Ishikawa (cell line): ENCODE measurements around the gene MED13L.

Experiments
- CEBPB ChIP-seq: IDR thresholded peaks from 2 replicates; pipeline ENCODE4 v1.6.1; 2012
- CREB1 ChIP-seq: IDR thresholded peaks from 2 replicates; pipeline ENCODE4 v1.6.1; 2012; ENCODE audit warnings: low read depth
- EGR1 ChIP-seq: IDR thresholded peaks from 2 replicates; pipeline ENCODE4 v1.6.1; 2012
- EP300 ChIP-seq: IDR thresholded peaks from 2 replicates; pipeline ENCODE4 v1.6.1; 2012; ENCODE audit warnings: borderline replicate concordance
- FOXM1 ChIP-seq: IDR thresholded peaks from 2 replicates; pipeline ENCODE4 v1.6.1; 2012; ENCODE audit warnings: low read depth, borderline replicate concordance
- NFIC ChIP-seq: IDR thresholded peaks from 2 replicates; pipeline ENCODE4 v1.6.1; 2012
- RAD21 ChIP-seq: IDR thresholded peaks from 2 replicates; pipeline ENCODE4 v1.6.1; 2012; ENCODE audit warnings: low read depth
- TAF1 ChIP-seq: IDR thresholded peaks from 2 replicates; pipeline ENCODE4 v1.6.1; 2012; ENCODE audit warnings: low read depth, mild to moderate bottlenecking
- TCF12 ChIP-seq: IDR thresholded peaks from 2 replicates; pipeline ENCODE4 v1.6.1; 2012; ENCODE audit warnings: low read depth
- TEAD4 ChIP-seq: IDR thresholded peaks from 2 replicates; pipeline ENCODE4 v1.6.1; 2012
- YY1 ChIP-seq: IDR thresholded peaks from 2 replicates; pipeline ENCODE4 v1.6.1; 2012; ENCODE audit warnings: low read depth
- ZBTB7A ChIP-seq: IDR thresholded peaks from 2 replicates; pipeline ENCODE4 v1.6.1; 2012; ENCODE audit warnings: low read depth
- TF ChIP-seq, protein P1 (sequence below): IDR thresholded peaks from 2 replicates; pipeline ENCODE4 v1.6.1; 2012
- TF ChIP-seq, protein P2 (sequence below): IDR thresholded peaks from 2 replicates; pipeline ENCODE4 v1.6.1; 2012
- TF ChIP-seq, protein P3 (sequence below): IDR thresholded peaks from 2 replicates; pipeline ENCODE4 v1.6.1; 2012; ENCODE audit warnings: low read depth, mild to moderate bottlenecking

Gene MED13L

DNA sequence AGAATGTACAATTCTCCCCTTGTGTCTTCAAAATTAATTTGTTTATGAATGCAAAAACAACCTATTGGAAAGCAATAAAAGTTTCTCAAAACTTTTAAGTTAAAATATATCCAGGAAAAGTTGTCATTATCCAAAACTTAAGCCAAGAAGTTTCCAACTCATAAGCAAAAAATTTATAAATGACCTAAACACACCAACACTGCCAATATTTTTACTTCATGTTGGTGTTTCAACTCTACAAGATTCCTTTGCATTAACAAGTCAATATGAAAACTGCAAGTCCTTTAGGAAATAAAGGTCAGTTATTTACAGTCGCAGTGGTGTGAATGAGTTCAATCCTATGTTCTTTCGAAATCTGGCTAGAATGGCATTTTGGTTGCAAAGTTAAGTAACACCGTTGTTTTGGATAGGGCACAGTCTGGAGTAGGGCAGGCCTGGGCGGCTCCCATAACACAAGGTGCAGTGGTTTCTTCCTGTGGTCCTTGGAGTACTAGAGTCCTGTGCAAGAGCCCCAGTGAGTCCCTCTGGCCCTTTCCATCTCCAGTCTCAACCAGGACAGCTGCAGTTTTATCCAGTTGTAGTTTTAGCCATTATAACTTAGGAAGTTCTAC lies 151.4 kb downstream of the MED13L start:
- TF ChIP-seq TCF12 (no peak), YY1 (no peak), RAD21 (no peak), ZBTB7A (no peak), TAF1 (no peak), CEBPB (no peak), NFIC (no peak), FOXM1 (no peak), EGR1 (no peak), CREB1 (no peak), TEAD4 (no peak), EP300 (no peak)
- TF ChIP-seq, protein P1, sequence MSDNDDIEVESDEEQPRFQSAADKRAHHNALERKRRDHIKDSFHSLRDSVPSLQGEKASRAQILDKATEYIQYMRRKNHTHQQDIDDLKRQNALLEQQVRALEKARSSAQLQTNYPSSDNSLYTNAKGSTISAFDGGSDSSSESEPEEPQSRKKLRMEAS = no peak
- TF ChIP-seq, protein P2, sequence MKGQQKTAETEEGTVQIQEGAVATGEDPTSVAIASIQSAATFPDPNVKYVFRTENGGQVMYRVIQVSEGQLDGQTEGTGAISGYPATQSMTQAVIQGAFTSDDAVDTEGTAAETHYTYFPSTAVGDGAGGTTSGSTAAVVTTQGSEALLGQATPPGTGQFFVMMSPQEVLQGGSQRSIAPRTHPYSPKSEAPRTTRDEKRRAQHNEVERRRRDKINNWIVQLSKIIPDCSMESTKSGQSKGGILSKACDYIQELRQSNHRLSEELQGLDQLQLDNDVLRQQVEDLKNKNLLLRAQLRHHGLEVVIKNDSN = no peak
- TF ChIP-seq, protein P3, sequence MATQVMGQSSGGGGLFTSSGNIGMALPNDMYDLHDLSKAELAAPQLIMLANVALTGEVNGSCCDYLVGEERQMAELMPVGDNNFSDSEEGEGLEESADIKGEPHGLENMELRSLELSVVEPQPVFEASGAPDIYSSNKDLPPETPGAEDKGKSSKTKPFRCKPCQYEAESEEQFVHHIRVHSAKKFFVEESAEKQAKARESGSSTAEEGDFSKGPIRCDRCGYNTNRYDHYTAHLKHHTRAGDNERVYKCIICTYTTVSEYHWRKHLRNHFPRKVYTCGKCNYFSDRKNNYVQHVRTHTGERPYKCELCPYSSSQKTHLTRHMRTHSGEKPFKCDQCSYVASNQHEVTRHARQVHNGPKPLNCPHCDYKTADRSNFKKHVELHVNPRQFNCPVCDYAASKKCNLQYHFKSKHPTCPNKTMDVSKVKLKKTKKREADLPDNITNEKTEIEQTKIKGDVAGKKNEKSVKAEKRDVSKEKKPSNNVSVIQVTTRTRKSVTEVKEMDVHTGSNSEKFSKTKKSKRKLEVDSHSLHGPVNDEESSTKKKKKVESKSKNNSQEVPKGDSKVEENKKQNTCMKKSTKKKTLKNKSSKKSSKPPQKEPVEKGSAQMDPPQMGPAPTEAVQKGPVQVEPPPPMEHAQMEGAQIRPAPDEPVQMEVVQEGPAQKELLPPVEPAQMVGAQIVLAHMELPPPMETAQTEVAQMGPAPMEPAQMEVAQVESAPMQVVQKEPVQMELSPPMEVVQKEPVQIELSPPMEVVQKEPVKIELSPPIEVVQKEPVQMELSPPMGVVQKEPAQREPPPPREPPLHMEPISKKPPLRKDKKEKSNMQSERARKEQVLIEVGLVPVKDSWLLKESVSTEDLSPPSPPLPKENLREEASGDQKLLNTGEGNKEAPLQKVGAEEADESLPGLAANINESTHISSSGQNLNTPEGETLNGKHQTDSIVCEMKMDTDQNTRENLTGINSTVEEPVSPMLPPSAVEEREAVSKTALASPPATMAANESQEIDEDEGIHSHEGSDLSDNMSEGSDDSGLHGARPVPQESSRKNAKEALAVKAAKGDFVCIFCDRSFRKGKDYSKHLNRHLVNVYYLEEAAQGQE = no peak

DNA sequence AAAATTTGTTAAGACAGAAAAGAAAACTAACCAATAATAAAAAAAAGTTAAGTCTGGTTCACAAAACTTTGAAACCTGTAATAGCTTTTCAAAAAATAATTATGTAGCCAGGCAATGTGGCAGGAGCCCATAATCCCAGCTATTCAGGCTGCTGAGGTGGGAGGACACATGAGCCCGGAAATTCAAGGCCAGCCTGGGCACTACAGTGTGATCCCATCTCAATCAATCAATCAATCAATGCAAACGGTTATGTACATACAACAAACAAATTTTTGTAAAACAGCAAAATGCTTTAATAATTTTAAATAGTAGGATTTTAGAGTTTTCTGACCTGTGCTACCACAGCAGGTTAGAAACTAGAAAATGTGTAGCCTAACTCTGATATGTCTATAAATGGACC lies 152.4 kb downstream of the MED13L start:
- TF ChIP-seq EGR1 = no peak
- no peak for TF ChIP-seq RAD21
- TF ChIP-seq, protein P3 = no peak
- TF ChIP-seq, protein P2 = no peak
- TF ChIP-seq ZBTB7A = no peak
- TF ChIP-seq YY1 = no peak
- no peak for TF ChIP-seq NFIC
- no peak for TF ChIP-seq FOXM1
- no peak for TF ChIP-seq CREB1
- TF ChIP-seq TCF12 = no peak
- no peak for TF ChIP-seq TEAD4

DNA sequence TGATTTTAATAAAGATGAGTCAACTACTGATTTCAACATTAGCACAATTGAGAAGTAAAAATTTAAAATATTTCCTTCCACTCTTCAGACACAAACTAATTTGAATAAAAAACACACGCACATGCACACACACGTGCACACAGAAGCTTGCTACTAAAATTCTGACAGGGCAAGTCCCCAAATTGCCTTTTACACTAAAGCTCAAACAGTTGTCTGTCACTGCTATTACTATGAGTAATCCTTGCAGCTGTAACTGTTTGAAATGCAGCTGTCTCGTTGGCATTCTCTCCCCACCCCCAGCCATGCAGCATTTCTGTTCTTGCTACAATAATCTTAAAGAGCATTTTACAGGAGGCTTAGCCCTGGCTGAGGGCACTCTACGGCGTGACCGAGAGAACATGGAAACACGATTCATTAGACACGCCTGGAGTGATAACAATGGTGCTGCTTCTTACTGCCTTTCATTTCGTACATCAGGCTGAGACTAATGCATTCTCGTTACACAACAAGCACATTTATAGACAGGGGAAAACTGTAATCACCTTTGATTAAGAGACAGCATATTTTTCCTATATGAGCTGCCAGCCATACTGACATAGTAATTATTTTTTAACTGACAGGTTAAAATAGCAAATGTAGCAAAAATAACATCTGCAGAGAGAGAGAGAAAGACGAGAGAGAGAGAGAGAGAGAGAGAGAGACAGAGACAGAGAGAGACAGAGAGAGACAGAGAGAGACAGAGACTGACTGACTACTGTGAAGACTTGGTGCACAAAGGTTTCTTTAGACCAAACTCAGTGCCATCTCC lies 153.8 kb downstream of the MED13L start:
- TF ChIP-seq TAF1 (no peak), FOXM1 (no peak), CREB1 (no peak), ZBTB7A (no peak), CEBPB (no peak), RAD21 (no peak), NFIC (no peak), EP300 (no peak), TCF12 (no peak), EGR1 (no peak), TEAD4 (no peak), YY1 (no peak)
- TF ChIP-seq, protein P1 = no peak
- TF ChIP-seq, protein P2 = no peak
- TF ChIP-seq, protein P3 = no peak
